T1000 (cell line): Measurements from ENCODE around the gene NFS1.
"Not testable (repeated sequence)": the region's sequence is repeated elsewhere in the genome, so short reads cannot be mapped to it uniquely, and the experiment has no call there.

Source experiments
- DNase-seq: peaks from one replicate; lab custom pipeline; 2025; ENCODE audit warnings: mixed read lengths; lab: John Stamatoyannopoulos, UW

NFS1 gene

DNA sequence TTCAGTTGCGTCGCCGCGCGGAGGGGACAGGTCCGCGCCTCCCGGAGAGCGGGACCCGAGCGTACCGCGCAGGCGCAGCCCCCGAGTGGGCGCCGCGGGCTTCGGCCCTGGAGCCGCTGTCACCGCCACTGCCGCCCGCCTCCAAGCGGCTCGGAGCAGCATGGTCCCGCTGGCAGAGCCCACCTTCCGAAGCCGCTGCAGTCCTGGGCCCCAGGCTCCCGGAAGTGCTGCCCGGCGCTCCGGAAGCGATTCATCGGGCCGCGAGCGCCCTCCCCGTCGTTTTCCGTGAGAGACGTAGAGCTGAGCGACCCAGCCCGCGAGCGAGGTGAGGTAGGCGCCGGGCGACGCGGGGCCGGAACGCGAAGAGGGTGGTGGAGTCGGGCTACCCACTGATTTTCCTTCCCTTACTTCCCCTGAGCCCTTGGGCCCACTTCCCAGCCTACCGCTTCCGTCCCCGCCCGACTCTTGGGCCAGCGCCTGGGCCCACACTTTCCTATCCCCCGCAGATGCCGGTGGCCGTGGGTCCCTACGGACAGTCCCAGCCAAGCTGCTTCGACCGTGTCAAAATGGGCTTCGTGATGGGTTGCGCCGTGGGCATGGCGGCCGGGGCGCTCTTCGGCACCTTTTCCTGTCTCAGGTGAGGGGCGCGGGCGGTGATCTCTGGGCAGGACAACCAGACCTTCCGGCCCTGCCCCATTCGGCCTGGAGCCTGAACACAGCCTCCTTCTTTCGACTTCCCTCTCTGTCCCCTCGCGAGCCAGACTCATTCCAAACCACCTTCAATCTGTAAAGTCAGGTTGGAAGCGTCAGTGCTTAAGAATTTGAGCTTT is at the start of gene NFS1, which contains the start of gene ROMO1:
NFS1 (minus strand) TSS at position 226 of the 830 bp plus-strand sequence; CDS start at position 162, 64 bp downstream.
ROMO1 (plus strand) TSS at position 279 of the 830 bp plus-strand sequence; CDS start at position 507, 228 bp downstream.
- peak; percentile 73 for DNase-seq

DNA sequence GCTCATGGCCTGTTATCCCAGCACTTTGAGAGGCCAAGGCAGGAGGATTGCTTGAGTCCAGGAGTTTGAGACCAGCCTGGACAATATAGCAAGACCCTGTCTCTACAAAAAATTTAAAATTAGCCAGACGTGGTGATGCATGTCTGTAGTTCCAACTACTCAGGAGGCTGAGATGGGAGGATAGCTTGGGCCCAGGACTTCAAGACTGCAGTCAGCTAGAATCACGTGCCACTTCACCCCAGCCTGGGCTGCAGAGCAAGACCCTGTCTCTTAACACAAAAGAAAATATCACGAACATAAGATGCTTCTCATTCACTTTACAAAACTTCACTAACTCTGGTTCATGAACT is 45.3 kb upstream of the NFS1 start:
- not testable (repeated sequence) for DNase-seq

- no peak for DNase-seq
These were observed 44.7 kb upstream of the NFS1 start for GRCh38 chr20:35743693-35744491.

GRCh38 chr20:35742741-35743523 is 43.8 kb upstream of the NFS1 start:
- DNase-seq = no peak

DNA sequence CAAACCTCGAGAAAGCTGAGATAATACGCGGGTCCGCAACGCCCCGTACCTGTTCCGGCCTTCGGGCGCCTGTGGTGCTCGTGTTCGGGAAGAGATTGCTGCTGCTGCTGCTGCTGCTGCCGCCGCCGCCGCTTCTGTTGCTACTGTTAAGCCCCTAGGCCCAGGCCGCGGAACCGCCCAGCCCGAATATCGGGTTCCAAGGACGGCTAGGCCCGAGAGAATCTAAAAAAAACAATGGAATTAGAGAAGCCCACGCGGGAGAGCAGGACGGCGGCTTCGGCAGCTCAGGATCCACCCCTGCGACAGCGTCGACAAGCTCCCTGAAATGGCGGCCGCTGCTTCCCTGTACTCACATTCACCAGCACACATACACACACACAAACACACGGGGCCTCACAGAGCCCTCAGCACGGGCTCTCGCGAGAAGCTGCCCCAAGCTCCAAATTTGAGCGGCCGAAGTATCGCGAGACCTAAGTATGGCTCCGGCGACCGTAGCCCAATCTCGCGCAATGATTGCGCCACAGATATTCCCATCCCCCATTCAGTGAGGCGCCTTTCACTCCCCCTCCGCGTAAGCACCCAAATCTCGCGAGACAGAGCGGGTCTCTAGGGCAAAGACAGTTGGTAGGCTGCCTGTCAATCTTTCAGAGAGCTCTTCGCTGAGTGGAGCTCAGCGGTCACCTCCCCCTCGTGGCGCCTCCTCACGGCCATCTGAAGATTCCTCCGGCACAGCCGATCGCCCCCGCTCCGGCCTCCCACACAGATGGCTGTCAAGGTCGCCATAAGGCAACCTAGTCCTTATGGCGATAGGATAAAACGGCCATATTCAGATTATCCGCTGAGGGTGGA is 43.0 kb upstream of the NFS1 start, which contains the start of gene RBM39:
RBM39 (minus strand) TSS at position 369 of the 849 bp plus-strand sequence. CDS start 1,386 bp downstream, outside the sequence.
- peak; percentile 99 for DNase-seq

DNA sequence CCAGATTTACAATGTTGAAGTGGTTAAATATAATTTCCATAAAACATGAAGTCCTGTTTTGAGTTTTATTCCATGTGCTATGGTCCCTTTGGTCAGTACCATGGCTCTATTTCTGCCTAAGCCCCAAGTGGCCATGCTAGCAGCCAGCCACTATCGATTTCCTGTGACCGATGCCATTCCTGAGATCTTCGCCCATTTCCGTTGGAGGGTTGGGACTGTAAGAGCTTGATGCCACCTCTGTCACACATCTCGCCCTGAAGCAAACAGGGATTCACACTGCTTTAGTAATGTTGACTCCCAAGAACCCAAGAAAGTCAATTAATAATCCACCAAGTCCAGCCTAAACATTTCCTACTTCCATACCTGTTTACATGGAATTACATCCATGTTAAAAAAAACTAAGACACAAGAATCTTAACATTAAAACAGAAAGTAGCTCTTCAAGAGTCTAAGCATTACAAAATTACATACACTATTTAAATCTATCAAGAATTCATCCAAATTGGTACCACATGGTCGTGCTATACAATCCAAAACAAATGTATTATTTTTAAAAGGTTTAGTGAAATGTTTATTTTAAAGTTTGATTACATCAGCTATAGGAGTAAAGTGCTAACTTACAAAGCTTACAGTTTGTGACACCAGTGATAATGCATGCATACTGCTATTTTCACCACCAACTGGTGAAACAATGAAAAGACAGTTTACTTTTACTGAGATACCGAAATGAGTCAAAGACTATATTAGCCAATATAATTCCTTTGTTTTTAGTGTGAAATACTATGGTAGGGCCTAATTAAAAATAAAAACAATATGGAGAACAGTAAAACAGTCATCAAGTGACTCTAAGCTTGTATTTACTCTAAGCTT is 40.4 kb upstream of the NFS1 start:
- DNase-seq = no peak

DNA sequence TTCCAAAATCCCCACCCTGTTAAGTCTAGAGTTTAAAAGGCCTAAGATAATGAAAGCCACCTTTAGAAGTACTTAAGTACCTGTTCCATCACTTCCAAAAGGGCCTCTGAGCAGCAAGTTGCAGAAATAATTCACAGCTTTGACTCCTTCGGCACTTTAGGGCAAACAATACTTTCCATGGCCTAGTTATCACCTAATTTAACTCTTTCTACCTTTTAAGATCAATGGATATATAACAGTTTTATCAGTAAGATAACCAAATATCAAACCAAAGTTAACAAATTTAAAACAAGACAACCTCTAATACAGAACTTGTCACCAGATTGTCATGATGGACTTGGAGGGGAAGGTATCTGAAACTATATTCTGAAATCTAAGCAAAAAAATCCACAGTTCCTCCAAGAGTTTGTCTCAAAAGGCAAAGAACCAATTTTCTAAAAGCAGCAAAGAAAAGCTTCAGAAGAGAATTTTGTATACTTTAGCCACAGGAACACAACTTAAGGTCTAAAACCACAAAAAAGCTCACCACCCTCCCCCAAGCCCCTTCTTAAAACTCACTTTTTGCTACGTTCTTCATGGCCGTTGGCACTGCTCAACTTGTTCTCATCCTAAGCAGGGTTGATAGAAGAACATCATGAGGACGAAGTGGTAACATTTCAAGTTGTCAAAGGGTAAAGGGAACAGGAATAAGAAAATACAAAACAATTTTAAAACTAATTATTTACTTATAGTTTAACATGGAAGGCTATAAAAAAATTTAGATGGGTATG is 39.4 kb upstream of the NFS1 start:
- no peak for DNase-seq

GRCh38 chr20:35737865-35738333 is 38.7 kb upstream of the NFS1 start:
- no peak for DNase-seq

GRCh38 chr20:35735826-35736470 is 36.8 kb upstream of the NFS1 start:
- DNase-seq = no peak

- no peak for DNase-seq
These were observed 35.9 kb upstream of the NFS1 start for GRCh38 chr20:35734777-35735649.

DNA sequence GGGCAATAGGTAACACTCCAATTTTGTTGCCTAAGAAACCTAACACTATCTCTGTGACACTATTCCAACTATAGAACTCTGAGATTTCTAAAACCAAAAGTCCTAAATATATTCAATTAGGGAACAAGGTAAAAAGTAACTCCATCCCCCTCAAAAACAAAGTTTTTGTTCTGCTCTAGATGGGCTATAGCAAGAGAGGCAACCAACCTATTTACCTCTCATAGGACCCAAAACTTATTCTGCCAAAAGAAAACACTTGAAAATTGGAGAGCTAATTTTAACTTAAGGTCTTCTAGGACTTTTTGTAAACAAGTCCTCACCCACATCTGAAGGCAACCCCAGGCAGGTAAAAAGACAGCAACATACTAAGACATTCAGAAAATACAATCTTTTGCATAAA is 35.2 kb upstream of the NFS1 start:
- DNase-seq = no peak

- DNase-seq = no peak
These were observed 33.5 kb upstream of the NFS1 start for GRCh38 chr20:35732644-35732982.

DNA sequence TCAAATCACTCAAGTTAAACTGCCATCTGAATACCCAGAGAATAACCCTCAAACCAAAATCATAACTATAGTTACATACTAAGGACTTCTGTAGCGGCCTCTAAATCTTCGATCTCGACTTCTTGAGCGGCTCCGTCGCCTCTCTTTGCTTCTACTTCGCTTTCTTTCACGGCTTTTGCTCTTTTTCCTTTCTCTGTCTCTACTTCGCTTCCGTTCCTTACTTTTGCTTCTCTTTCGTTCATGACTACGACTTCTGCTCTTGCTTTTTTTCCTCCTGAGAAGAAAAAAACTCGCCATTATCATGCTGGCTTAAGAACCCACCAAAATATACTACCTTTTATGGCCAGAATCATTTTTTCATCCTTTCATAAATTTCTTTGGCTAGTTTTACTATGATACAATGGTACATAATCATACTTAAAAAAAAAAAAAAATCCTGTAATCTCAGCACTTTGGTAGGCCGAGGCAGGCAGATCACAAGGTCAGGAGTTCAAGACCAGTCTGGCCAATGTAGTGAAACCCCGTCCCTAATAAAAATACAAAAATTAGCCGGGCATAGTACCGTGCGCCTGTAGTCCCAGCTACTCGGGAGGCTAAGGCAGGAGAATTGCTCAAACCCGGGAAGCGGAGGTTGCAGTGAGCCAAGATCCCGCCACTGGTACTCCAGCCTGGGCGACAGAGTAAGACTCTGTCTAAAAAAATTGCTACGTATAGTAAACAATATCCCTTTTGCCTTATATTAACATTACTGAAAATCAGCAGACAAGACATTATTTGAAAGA is 32.9 kb upstream of the NFS1 start:
- DNase-seq = no peak

- DNase-seq = no peak
These were observed 32.3 kb upstream of the NFS1 start for GRCh38 chr20:35731469-35731788.

GRCh38 chr20:35730583-35731468 is 31.7 kb upstream of the NFS1 start:
- DNase-seq = no peak
